GM23338 (cell line): ENCODE measurements around the gene TUBB1. TPM values are rescaled to one million over a fixed set of nuclear protein-coding genes. Genes with fewer than 3 reads are reported as not detected.

Source experiments
- ATAC-seq: fragments of 200-7000 bp; cut with Tn5 transposase; 3 replicates; pipeline ENCODE4 v1.9.1; 2020
- DNase-seq: peaks from one replicate; pipeline ENCODE4 v3.0.0-alpha.2; 2015; ENCODE audit warnings: low spot score
- H2AFZ ChIP-seq: fragments of 200-600 bp; sonication (generic); 2 replicates; pipeline ENCODE4 v1.8.0; 2016; ENCODE audit warnings: antibody characterized with exemption, mild to moderate bottlenecking, moderate library complexity
- H3F3A ChIP-seq: fragments of 200-600 bp; sonication (generic); replicated peaks from 2 replicates; pipeline ENCODE4 v1.8.0; 2017; ENCODE audit warnings: antibody characterized with exemption, mixed run types, low read depth
- H3K27ac ChIP-seq: fragments of 200-600 bp; sonication (generic); 2 replicates; pipeline ENCODE4 v1.6.1; 2016; ENCODE audit warnings: low read depth
- H3K27me3 ChIP-seq: fragments of 200-600 bp; sonication (generic); 2 replicates; pipeline ENCODE4 v1.8.0; 2016; ENCODE audit warnings: mild to moderate bottlenecking, mixed run types, moderate library complexity; ENCODE audit not compliant: insufficient read depth
- H3K36me3 ChIP-seq: fragments of 200-600 bp; sonication (generic); 2 replicates; pipeline ENCODE4 v1.8.0; 2016; ENCODE audit warnings: mild to moderate bottlenecking; ENCODE audit not compliant: insufficient read depth
- H3K4me1 ChIP-seq: fragments of 200-600 bp; sonication (generic); 2 replicates; pipeline ENCODE4 v1.8.0; 2016; ENCODE audit warnings: mild to moderate bottlenecking, moderate library complexity; ENCODE audit not compliant: insufficient read depth
- H3K4me2 ChIP-seq: fragments of 200-600 bp; sonication (generic); 2 replicates; pipeline ENCODE4 v1.7.1; 2017; ENCODE audit warnings: mixed run types
- H3K4me3 ChIP-seq: fragments of 200-600 bp; sonication (generic); 2 replicates; pipeline ENCODE4 v1.6.1; 2016; ENCODE audit warnings: mixed run types
- H3K79me2 ChIP-seq: fragments of 200-600 bp; sonication (generic); replicated peaks from 2 replicates; pipeline ENCODE4 v1.8.0; 2017; ENCODE audit warnings: mild to moderate bottlenecking; ENCODE audit not compliant: insufficient read depth
- H3K9me2 ChIP-seq: fragments of 200-600 bp; sonication (generic); 2 replicates; pipeline ENCODE4 v1.8.0; 2017; ENCODE audit not compliant: insufficient read depth
- H4K20me1 ChIP-seq: fragments of 200-600 bp; sonication (generic); replicated peaks from 2 replicates; pipeline ENCODE4 v1.8.0; 2017; ENCODE audit warnings: mild to moderate bottlenecking; ENCODE audit not compliant: insufficient read depth
- H3K27ac Mint-ChIP-seq: 2 replicates; pipeline ENCODE4 v1.8.0; 2020; ENCODE audit warnings: inconsistent platforms, mild to moderate bottlenecking, moderate library complexity, mixed read lengths
- H3K27me3 Mint-ChIP-seq: 3 replicates; pipeline ENCODE4 v1.8.0; 2022; ENCODE audit warnings: low read depth, mild to moderate bottlenecking, moderate library complexity, mixed read lengths, inconsistent platforms; ENCODE audit not compliant: insufficient read depth, poor library complexity
- H3K36me3 Mint-ChIP-seq: 3 replicates; pipeline ENCODE4 v1.8.0; 2021; ENCODE audit warnings: low read depth, mild to moderate bottlenecking, inconsistent platforms, moderate library complexity, mixed read lengths
- H3K4me1 Mint-ChIP-seq: 3 replicates; pipeline ENCODE4 v1.8.0; 2020; ENCODE audit warnings: mild to moderate bottlenecking, inconsistent platforms, mixed read lengths
- H3K4me3 Mint-ChIP-seq: 3 replicates; pipeline ENCODE4 v1.8.0; 2021; ENCODE audit warnings: moderate library complexity, mild to moderate bottlenecking, inconsistent platforms, mixed read lengths
- H3K9me3 Mint-ChIP-seq: 3 replicates; pipeline ENCODE4 v1.8.0; 2020; ENCODE audit warnings: moderate library complexity, mild to moderate bottlenecking, inconsistent platforms, mixed read lengths
- CREB1 ChIP-seq: fragments of 250-450 bp; sonication (Bioruptor Pico); IDR thresholded peaks from 2 replicates; pipeline ENCODE4 v1.5.0; 2020; ENCODE audit warnings: low read depth, mild to moderate bottlenecking, moderate library complexity
- EZH2 ChIP-seq: fragments of 200-600 bp; sonication (generic); IDR thresholded peaks from one replicate; pipeline ENCODE4 v1.8.0; 2017; ENCODE audit warnings: antibody characterized with exemption, mild to moderate bottlenecking, low read depth; ENCODE audit not compliant: unreplicated experiment
- EZH2phosphoT487 ChIP-seq: fragments of 200-600 bp; sonication (generic); IDR thresholded peaks from one replicate; pipeline ENCODE4 v1.8.1; 2018; ENCODE audit warnings: antibody characterized with exemption; ENCODE audit not compliant: unreplicated experiment
- JUNB ChIP-seq: IDR thresholded peaks from one replicate; pipeline ENCODE4 v1.6.1; 2016; ENCODE audit warnings: antibody characterized with exemption; ENCODE audit not compliant: unreplicated experiment
- NANOG ChIP-seq: IDR thresholded peaks from 2 replicates; pipeline ENCODE4 v1.6.1; 2016; ENCODE audit warnings: antibody characterized with exemption, borderline replicate concordance
- POLR2AphosphoS5 ChIP-seq: IDR thresholded peaks from 2 replicates; pipeline ENCODE4 v1.6.1; 2016; ENCODE audit warnings: antibody characterized with exemption, low read depth
- STAT1 ChIP-seq: IDR thresholded peaks from one replicate; pipeline ENCODE4 v1.6.1; 2016; ENCODE audit warnings: antibody characterized with exemption; ENCODE audit not compliant: unreplicated experiment
- ZNF114 ChIP-seq: fragments of 250-450 bp; sonication (Bioruptor Pico); IDR thresholded peaks from 2 replicates; pipeline ENCODE4 v1.5.0; 2020; ENCODE audit warnings: mild to moderate bottlenecking, moderate library complexity
- ZNF331 ChIP-seq: fragments of 250-450 bp; sonication (Bioruptor Pico); IDR thresholded peaks from 2 replicates; pipeline ENCODE4 v1.5.0; 2020; ENCODE audit warnings: low read depth, mild to moderate bottlenecking, moderate library complexity
- polyA plus RNA-seq: library from polyadenylated mRNA; unstranded; fragments of >200 nt; fragmentation: Nextera tagmentation; extraction: Ambion mirVana; gene quantifications from 2 replicates; pipeline ENCODE4 v1.2.1, GENCODE V29; 2016
- total RNA-seq: library from RNA; depleted of rRNA; stranded (reverse); fragments of >200 nt; shearing (Covaris generic); gene quantifications from 2 replicates; pipeline ENCODE4 v1.2.3, GENCODE V29; 2014
- TF ChIP-seq, protein P1 (sequence below), 2 experiments: fragments of 200-600 bp in 1 of 2; sonication (generic) in 1 of 2; conservative IDR thresholded peaks; 2 replicates each; pipeline versions ENCODE4 v1.5.1 to v1.6.1; 2016 to 2017; ENCODE audit warnings: antibody characterized with exemption in 2 of 2, low read depth in 2 of 2, mild to moderate bottlenecking in 2 of 2, moderate library complexity in 1 of 2
- TF ChIP-seq, protein P2 (sequence below): IDR thresholded peaks from 2 replicates; pipeline ENCODE4 v1.6.1; 2016; ENCODE audit warnings: antibody characterized with exemption
- TF ChIP-seq, protein P3 (sequence below): IDR thresholded peaks from one replicate; pipeline ENCODE4 v1.6.1; 2018; ENCODE audit warnings: antibody characterized with exemption; ENCODE audit not compliant: unreplicated experiment
- TF ChIP-seq, protein P4 (sequence below): fragments of 250-450 bp; sonication (Bioruptor Pico); IDR thresholded peaks from 2 replicates; pipeline ENCODE4 v1.5.0; 2020; ENCODE audit warnings: mild to moderate bottlenecking, moderate library complexity

Gene TUBB1
- total and polyA plus RNA-seq, 2 experiments from 2014 or later: not detected

DNA sequence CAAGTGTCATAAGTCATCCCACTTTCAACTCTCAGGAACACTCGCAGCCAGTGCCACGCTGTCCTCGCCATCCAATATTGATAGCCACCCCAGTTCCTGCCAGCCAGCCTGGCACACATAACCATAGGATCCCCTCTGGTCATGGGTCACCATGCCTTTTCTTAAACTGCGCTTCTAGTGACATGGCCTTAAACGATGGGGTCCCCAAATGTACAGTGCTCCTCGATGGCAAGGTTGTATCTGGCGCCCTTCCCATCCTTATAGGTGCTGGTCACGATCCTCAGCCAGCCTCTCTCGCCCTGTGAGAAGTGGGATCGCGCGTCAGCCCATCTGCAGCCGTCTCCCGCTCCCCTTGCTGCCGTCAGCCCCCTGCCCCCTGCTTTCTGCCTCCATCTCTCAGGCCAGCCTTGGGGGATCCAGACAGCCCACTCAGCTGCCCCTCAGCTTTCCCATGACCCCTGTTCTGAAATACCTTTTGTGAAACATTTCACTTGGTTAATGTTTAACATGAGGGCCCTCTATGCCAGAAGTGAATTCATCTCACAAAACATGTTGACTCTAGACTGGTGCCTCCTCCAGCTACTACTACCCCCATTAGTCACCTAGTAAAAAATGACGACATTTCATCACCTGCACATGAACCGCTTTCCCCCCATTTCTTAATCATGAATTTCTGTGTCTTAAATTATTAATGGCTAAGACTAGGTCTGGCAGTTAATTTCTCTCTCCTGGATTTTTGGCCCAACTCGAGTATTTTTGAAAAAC, 23.6 kb upstream of the TUBB1 start:
- H3K4me3 Mint-ChIP-seq: no peak overlapping the region
- ATAC-seq (no peak), DNase-seq (no peak)
- TF ChIP-seq ZNF331 (CRISPR knock-in tag) (no peak), POLR2AphosphoS5 (no peak), JUNB (no peak), EZH2 (no peak), NANOG (no peak), ZNF114 (CRISPR knock-in tag) (no peak), EZH2phosphoT487 (no peak), CREB1 (CRISPR knock-in tag) (no peak), STAT1 (no peak)
- TF ChIP-seq, protein P1, sequence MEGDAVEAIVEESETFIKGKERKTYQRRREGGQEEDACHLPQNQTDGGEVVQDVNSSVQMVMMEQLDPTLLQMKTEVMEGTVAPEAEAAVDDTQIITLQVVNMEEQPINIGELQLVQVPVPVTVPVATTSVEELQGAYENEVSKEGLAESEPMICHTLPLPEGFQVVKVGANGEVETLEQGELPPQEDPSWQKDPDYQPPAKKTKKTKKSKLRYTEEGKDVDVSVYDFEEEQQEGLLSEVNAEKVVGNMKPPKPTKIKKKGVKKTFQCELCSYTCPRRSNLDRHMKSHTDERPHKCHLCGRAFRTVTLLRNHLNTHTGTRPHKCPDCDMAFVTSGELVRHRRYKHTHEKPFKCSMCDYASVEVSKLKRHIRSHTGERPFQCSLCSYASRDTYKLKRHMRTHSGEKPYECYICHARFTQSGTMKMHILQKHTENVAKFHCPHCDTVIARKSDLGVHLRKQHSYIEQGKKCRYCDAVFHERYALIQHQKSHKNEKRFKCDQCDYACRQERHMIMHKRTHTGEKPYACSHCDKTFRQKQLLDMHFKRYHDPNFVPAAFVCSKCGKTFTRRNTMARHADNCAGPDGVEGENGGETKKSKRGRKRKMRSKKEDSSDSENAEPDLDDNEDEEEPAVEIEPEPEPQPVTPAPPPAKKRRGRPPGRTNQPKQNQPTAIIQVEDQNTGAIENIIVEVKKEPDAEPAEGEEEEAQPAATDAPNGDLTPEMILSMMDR (conservative IDR thresholded peaks at IDR 0.05; ENCODE audit: low read depth in 2 of 2): no peak
- TF ChIP-seq, protein P2, sequence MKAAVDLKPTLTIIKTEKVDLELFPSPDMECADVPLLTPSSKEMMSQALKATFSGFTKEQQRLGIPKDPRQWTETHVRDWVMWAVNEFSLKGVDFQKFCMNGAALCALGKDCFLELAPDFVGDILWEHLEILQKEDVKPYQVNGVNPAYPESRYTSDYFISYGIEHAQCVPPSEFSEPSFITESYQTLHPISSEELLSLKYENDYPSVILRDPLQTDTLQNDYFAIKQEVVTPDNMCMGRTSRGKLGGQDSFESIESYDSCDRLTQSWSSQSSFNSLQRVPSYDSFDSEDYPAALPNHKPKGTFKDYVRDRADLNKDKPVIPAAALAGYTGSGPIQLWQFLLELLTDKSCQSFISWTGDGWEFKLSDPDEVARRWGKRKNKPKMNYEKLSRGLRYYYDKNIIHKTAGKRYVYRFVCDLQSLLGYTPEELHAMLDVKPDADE: no peak
- TF ChIP-seq, protein P3, sequence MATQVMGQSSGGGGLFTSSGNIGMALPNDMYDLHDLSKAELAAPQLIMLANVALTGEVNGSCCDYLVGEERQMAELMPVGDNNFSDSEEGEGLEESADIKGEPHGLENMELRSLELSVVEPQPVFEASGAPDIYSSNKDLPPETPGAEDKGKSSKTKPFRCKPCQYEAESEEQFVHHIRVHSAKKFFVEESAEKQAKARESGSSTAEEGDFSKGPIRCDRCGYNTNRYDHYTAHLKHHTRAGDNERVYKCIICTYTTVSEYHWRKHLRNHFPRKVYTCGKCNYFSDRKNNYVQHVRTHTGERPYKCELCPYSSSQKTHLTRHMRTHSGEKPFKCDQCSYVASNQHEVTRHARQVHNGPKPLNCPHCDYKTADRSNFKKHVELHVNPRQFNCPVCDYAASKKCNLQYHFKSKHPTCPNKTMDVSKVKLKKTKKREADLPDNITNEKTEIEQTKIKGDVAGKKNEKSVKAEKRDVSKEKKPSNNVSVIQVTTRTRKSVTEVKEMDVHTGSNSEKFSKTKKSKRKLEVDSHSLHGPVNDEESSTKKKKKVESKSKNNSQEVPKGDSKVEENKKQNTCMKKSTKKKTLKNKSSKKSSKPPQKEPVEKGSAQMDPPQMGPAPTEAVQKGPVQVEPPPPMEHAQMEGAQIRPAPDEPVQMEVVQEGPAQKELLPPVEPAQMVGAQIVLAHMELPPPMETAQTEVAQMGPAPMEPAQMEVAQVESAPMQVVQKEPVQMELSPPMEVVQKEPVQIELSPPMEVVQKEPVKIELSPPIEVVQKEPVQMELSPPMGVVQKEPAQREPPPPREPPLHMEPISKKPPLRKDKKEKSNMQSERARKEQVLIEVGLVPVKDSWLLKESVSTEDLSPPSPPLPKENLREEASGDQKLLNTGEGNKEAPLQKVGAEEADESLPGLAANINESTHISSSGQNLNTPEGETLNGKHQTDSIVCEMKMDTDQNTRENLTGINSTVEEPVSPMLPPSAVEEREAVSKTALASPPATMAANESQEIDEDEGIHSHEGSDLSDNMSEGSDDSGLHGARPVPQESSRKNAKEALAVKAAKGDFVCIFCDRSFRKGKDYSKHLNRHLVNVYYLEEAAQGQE: no peak
- TF ChIP-seq, protein P4, sequence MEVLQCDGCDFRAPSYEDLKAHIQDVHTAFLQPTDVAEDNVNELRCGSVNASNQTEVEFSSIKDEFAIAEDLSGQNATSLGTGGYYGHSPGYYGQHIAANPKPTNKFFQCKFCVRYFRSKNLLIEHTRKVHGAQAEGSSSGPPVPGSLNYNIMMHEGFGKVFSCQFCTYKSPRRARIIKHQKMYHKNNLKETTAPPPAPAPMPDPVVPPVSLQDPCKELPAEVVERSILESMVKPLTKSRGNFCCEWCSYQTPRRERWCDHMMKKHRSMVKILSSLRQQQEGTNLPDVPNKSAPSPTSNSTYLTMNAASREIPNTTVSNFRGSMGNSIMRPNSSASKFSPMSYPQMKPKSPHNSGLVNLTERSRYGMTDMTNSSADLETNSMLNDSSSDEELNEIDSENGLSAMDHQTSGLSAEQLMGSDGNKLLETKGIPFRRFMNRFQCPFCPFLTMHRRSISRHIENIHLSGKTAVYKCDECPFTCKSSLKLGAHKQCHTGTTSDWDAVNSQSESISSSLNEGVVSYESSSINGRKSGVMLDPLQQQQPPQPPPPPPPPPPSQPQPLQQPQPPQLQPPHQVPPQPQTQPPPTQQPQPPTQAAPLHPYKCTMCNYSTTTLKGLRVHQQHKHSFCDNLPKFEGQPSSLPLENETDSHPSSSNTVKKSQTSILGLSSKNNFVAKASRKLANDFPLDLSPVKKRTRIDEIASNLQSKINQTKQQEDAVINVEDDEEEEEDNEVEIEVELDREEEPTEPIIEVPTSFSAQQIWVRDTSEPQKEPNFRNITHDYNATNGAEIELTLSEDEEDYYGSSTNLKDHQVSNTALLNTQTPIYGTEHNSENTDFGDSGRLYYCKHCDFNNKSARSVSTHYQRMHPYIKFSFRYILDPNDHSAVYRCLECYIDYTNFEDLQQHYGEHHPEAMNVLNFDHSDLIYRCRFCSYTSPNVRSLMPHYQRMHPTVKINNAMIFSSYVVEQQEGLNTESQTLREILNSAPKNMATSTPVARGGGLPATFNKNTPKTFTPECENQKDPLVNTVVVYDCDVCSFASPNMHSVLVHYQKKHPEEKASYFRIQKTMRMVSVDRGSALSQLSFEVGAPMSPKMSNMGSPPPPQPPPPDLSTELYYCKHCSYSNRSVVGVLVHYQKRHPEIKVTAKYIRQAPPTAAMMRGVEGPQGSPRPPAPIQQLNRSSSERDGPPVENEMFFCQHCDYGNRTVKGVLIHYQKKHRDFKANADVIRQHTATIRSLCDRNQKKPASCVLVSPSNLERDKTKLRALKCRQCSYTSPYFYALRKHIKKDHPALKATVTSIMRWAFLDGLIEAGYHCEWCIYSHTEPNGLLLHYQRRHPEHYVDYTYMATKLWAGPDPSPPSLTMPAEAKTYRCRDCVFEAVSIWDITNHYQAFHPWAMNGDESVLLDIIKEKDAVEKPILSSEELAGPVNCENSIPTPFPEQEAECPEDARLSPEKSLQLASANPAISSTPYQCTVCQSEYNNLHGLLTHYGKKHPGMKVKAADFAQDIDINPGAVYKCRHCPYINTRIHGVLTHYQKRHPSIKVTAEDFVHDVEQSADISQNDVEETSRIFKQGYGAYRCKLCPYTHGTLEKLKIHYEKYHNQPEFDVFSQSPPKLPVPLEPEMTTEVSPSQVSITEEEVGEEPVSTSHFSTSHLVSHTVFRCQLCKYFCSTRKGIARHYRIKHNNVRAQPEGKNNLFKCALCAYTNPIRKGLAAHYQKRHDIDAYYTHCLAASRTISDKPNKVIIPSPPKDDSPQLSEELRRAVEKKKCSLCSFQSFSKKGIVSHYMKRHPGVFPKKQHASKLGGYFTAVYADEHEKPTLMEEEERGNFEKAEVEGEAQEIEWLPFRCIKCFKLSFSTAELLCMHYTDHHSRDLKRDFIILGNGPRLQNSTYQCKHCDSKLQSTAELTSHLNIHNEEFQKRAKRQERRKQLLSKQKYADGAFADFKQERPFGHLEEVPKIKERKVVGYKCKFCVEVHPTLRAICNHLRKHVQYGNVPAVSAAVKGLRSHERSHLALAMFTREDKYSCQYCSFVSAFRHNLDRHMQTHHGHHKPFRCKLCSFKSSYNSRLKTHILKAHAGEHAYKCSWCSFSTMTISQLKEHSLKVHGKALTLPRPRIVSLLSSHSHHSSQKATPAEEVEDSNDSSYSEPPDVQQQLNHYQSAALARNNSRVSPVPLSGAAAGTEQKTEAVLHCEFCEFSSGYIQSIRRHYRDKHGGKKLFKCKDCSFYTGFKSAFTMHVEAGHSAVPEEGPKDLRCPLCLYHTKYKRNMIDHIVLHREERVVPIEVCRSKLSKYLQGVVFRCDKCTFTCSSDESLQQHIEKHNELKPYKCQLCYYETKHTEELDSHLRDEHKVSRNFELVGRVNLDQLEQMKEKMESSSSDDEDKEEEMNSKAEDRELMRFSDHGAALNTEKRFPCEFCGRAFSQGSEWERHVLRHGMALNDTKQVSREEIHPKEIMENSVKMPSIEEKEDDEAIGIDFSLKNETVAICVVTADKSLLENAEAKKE (CRISPR knock-in tag): no peak
- peaks cover 69% of the 10 kb centered on the region for H3K36me3 Mint-ChIP-seq
- Histone ChIP-seq H3K9me2 (no peaks in the 10 kb centered on the region), H3K36me3 (peaks cover 43% of the 10 kb centered on the region; the same call in 1 of the 2 replicates), H3K79me2 (no peaks in the 10 kb centered on the region), H3K27ac (no peak overlapping the region), H3K4me3 (no peak overlapping the region), H2AFZ (no peak overlapping the region), H3K4me2 (no peak overlapping the region), H3K27me3 (no peaks in the 10 kb centered on the region), H3F3A (peaks cover 4% of the 10 kb centered on the region; the same call in 1 of the 2 replicates), H3K4me1 (no peaks in the 10 kb centered on the region), H4K20me1 (no peaks in the 10 kb centered on the region; the same call in 1 of the 2 replicates)
- no peaks in the 10 kb centered on the region for H3K9me3 Mint-ChIP-seq
- H3K27ac Mint-ChIP-seq: no peak overlapping the region
- peaks cover 6% of the 10 kb centered on the region for H3K27me3 Mint-ChIP-seq
- no peaks in the 10 kb centered on the region for H3K4me1 Mint-ChIP-seq
